ENCODE data around the gene SOAT1. TPM values are rescaled to one million over a fixed set of nuclear protein-coding genes. Genes with fewer than 3 reads are reported as not detected.
"Not testable (repeated sequence)": the region's sequence is repeated elsewhere in the genome, so short reads cannot be mapped to it uniquely, and the experiment has no call there.

SOAT1 gene
- total and polyA plus RNA-seq, 3 donors from 2014 or later: 22.5 to 25.5 (median 24.1) TPM

- no peaks in the 10 kb centered on the region for H3K36me3 ChIP-seq (ENCODE audit: low read depth, missing control alignments)
- H3K4me1 ChIP-seq: no peaks in the 10 kb centered on the region
- no peak for TF ChIP-seq CTCF (IDR thresholded peaks at IDR 0.05)
- TF ChIP-seq POLR2A (IDR thresholded peaks at IDR 0.05): no peak
- no peaks in the 10 kb centered on the region for H3K27me3 ChIP-seq
- no peak overlapping the region for H3K27ac ChIP-seq
- H3K9me3 ChIP-seq: no peaks in the 10 kb centered on the region
- H3K4me3 ChIP-seq: no peak overlapping the region
- intact Hi-C loops (cut with DNase I; ENCODE audit: low total_unique reads): no loop called here
- WGBS, 2 donors: 88 to 89% methylated on average over 4 of the region's 4 CpGs
- DNase-seq: no peak
Observed at GRCh38 chr1:179341943-179342547, 48.4 kb downstream of the SOAT1 start.

GRCh38 chr1:179342740-179343404 is 49.3 kb downstream of the SOAT1 start:
- 90 to 99% methylated on average over 4 of the region's 4 CpGs for WGBS, 2 donors
- intact Hi-C loops (cut with DNase I; ENCODE audit: low total_unique reads): no loop called here
- Histone ChIP-seq H3K36me3 (ENCODE audit: low read depth, missing control alignments) (no peaks in the 10 kb centered on the region), H3K9me3 (no peaks in the 10 kb centered on the region), H3K4me3 (no peak overlapping the region), H3K27me3 (no peaks in the 10 kb centered on the region), H3K4me1 (no peaks in the 10 kb centered on the region), H3K27ac (no peak overlapping the region)
- DNase-seq: no peak
- TF ChIP-seq CTCF (IDR thresholded peaks at IDR 0.05): no peak
- TF ChIP-seq POLR2A (IDR thresholded peaks at IDR 0.05): no peak

GRCh38 chr1:179351281-179351680 is 57.7 kb downstream of the SOAT1 start:
- Histone ChIP-seq H3K4me1 (no peaks in the 10 kb centered on the region), H3K9me3 (no peaks in the 10 kb centered on the region), H3K27me3 (no peaks in the 10 kb centered on the region), H3K27ac (no peak overlapping the region), H3K36me3 (ENCODE audit: low read depth, missing control alignments) (no peaks in the 10 kb centered on the region), H3K4me3 (no peak overlapping the region)
- 86 to 94% methylated on average over 3 of the region's 3 CpGs for WGBS, 2 donors
- TF ChIP-seq POLR2A (IDR thresholded peaks at IDR 0.05) (no peak), CTCF (IDR thresholded peaks at IDR 0.05) (no peak)
- intact Hi-C loops (cut with DNase I; ENCODE audit: low total_unique reads): no loop called here
- no peak for DNase-seq

- H3K36me3 ChIP-seq (ENCODE audit: low read depth, missing control alignments): no peaks in the 10 kb centered on the region
- no peak for TF ChIP-seq POLR2A (IDR thresholded peaks at IDR 0.05)
- TF ChIP-seq CTCF (IDR thresholded peaks at IDR 0.05): no peak
- 93 to 97% methylated on average over 2 of the region's 2 CpGs for WGBS, 2 donors
- no peak overlapping the region for H3K27ac ChIP-seq
- H3K4me3 ChIP-seq: no peak overlapping the region
- H3K4me1 ChIP-seq: no peaks in the 10 kb centered on the region
- DNase-seq: no peak
- no peaks in the 10 kb centered on the region for H3K9me3 ChIP-seq
- no peaks in the 10 kb centered on the region for H3K27me3 ChIP-seq
- intact Hi-C loops (cut with DNase I; ENCODE audit: low total_unique reads): no loop called here
Observed at GRCh38 chr1:179352236-179352635, 58.6 kb downstream of the SOAT1 start.

- peak; percentile 59 for DNase-seq
- Histone ChIP-seq H3K36me3 (ENCODE audit: low read depth, missing control alignments) (no peaks in the 10 kb centered on the region), H3K27me3 (no peaks in the 10 kb centered on the region), H3K9me3 (no peaks in the 10 kb centered on the region), H3K27ac (peak overlapping the region in 1 of 2 donors; percentile 44), H3K4me1 (no peaks in the 10 kb centered on the region), H3K4me3 (no peak overlapping the region)
- 35 to 51% methylated on average over 5 of the region's 5 CpGs for WGBS, 2 donors
- TF ChIP-seq CTCF (IDR thresholded peaks at IDR 0.05) (no peak), POLR2A (IDR thresholded peaks at IDR 0.05) (no peak)
- intact Hi-C loops (cut with DNase I; ENCODE audit: low total_unique reads): no loop called here
Observed at GRCh38 chr1:179353546-179353945, 59.9 kb downstream of the SOAT1 start.

GRCh38 chr1:179361631-179362030 is 68.0 kb downstream of the SOAT1 start:
- WGBS, 2 donors: 89 to 92% methylated on average over 2 of the region's 2 CpGs
- H3K9me3 ChIP-seq; H3K36me3 ChIP-seq (ENCODE audit: low read depth, missing control alignments); DNase-seq; H3K4me3 ChIP-seq; H3K27ac ChIP-seq; H3K4me1 ChIP-seq; H3K27me3 ChIP-seq; intact Hi-C loops (cut with DNase I; ENCODE audit: low total_unique reads): not testable (repeated sequence)
